Measurements from ENCODE around the gene ZDHHC11. TPM values are rescaled to one million over a fixed set of nuclear protein-coding genes. Genes with fewer than 3 reads are reported as not detected.

Gene ZDHHC11
- total RNA-seq, 1 experiment from 2014 or later = 3.6 TPM

GRCh38 chr5:878125-878524 is 27.3 kb upstream of the ZDHHC11 start:
- Histone ChIP-seq H3K36me3 (ENCODE audit: control insufficient read depth, insufficient read depth, low read length) (peaks cover 8% of the 10 kb centered on the region), H3K27me3 (replicated peaks; ENCODE audit: control insufficient read depth, insufficient read depth, low read length) (no peaks in the 10 kb centered on the region), H3K4me1 (no peaks in the 10 kb centered on the region), H3K9me3 (no peaks in the 10 kb centered on the region), H3K4me3 (ENCODE audit: low read depth, low read length) (no peak overlapping the region)
- intact Hi-C loops (cut with micrococcal nuclease; ENCODE audit: unreplicated experiment) = no loop called here
- Mint-ChIP-seq H3K4me1 (ENCODE audit: low read depth, unreplicated experiment) (no peaks in the 10 kb centered on the region), H3K36me3 (ENCODE audit: insufficient read depth, unreplicated experiment) (peaks cover 71% of the 10 kb centered on the region), H3K27me3 (ENCODE audit: insufficient read depth, unreplicated experiment) (no peaks in the 10 kb centered on the region), H3K27ac (ENCODE audit: unreplicated experiment) (no peak overlapping the region), H3K9me3 (ENCODE audit: unreplicated experiment) (no peaks in the 10 kb centered on the region), H3K4me3 (ENCODE audit: unreplicated experiment) (no peak overlapping the region)
- POLR2A ChIA-PET = no interaction called here
- no TSS peak for BruUV-seq (replicated peaks)
- CTCF ChIA-PET = no interaction called here
- no peak for DNase-seq
- no peak for TF ChIP-seq CTCF (IDR thresholded peaks at IDR 0.05; ENCODE audit: insufficient read depth in 1 of 2, low read depth in 1 of 2, low read length in 1 of 2, severe bottlenecking in 1 of 2, unreplicated experiment in 1 of 2)

GRCh38 chr5:876398-877365 is 25.9 kb upstream of the ZDHHC11 start:
- intact Hi-C loops (cut with micrococcal nuclease; ENCODE audit: unreplicated experiment) = no loop called here
- ChIA-PET POLR2A (no interaction called here), CTCF (no interaction called here)
- peaks cover 5% of the 10 kb centered on the region; the same call in 1 of the 2 replicates for H3K36me3 ChIP-seq (ENCODE audit: control insufficient read depth, insufficient read depth, low read length)
- H3K27me3 Mint-ChIP-seq (ENCODE audit: insufficient read depth, unreplicated experiment) = no peaks in the 10 kb centered on the region
- H3K9me3 ChIP-seq = no peaks in the 10 kb centered on the region
- H3K36me3 Mint-ChIP-seq (ENCODE audit: insufficient read depth, unreplicated experiment) = peaks cover 70% of the 10 kb centered on the region
- H3K27me3 ChIP-seq (replicated peaks; ENCODE audit: control insufficient read depth, insufficient read depth, low read length) = no peaks in the 10 kb centered on the region
- no peak overlapping the region for H3K4me3 ChIP-seq (ENCODE audit: low read depth, low read length)
- no peak overlapping the region for H3K27ac Mint-ChIP-seq (ENCODE audit: unreplicated experiment)
- H3K4me1 ChIP-seq = no peaks in the 10 kb centered on the region
- no peak for DNase-seq
- TF ChIP-seq CTCF (IDR thresholded peaks at IDR 0.05; ENCODE audit: insufficient read depth in 1 of 2, low read depth in 1 of 2, low read length in 1 of 2, severe bottlenecking in 1 of 2, unreplicated experiment in 1 of 2) = no peak
- H3K9me3 Mint-ChIP-seq (ENCODE audit: unreplicated experiment) = no peaks in the 10 kb centered on the region
- no peak overlapping the region for H3K4me3 Mint-ChIP-seq (ENCODE audit: unreplicated experiment)
- BruUV-seq (replicated peaks) = no TSS peak
- H3K4me1 Mint-ChIP-seq (ENCODE audit: low read depth, unreplicated experiment) = no peaks in the 10 kb centered on the region

GRCh38 chr5:875931-876330 is 25.1 kb upstream of the ZDHHC11 start:
- no peak for TF ChIP-seq CTCF (IDR thresholded peaks at IDR 0.05; ENCODE audit: insufficient read depth in 1 of 2, low read depth in 1 of 2, low read length in 1 of 2, severe bottlenecking in 1 of 2, unreplicated experiment in 1 of 2)
- DNase-seq = no peak
- Mint-ChIP-seq H3K4me1 (ENCODE audit: low read depth, unreplicated experiment) (no peaks in the 10 kb centered on the region), H3K27ac (ENCODE audit: unreplicated experiment) (no peak overlapping the region), H3K27me3 (ENCODE audit: insufficient read depth, unreplicated experiment) (no peaks in the 10 kb centered on the region), H3K36me3 (ENCODE audit: insufficient read depth, unreplicated experiment) (peaks cover 74% of the 10 kb centered on the region), H3K4me3 (ENCODE audit: unreplicated experiment) (no peak overlapping the region), H3K9me3 (ENCODE audit: unreplicated experiment) (no peaks in the 10 kb centered on the region)
- H3K4me3 ChIP-seq (ENCODE audit: low read depth, low read length) = no peak overlapping the region
- ChIA-PET POLR2A (no interaction called here), CTCF (interaction anchor here (0.6 kb wide), 1 partner anchor 218 kb away, joined by 4 read pairs; no protein-coding TSS in a partner anchor)
- intact Hi-C loops (cut with micrococcal nuclease; ENCODE audit: unreplicated experiment) = no loop called here
- no peaks in the 10 kb centered on the region for H3K9me3 ChIP-seq
- no TSS peak for BruUV-seq (replicated peaks)
- no peaks in the 10 kb centered on the region for H3K4me1 ChIP-seq
- peaks cover 6% of the 10 kb centered on the region; the same call in 1 of the 2 replicates for H3K36me3 ChIP-seq (ENCODE audit: control insufficient read depth, insufficient read depth, low read length)
- no peaks in the 10 kb centered on the region for H3K27me3 ChIP-seq (replicated peaks; ENCODE audit: control insufficient read depth, insufficient read depth, low read length)
